SK-N-SH treated with all-trans-retinoic acid at 6 μM for 48 hours (cell line): ENCODE data around the gene C8B.

Source experiments
- ATAC-seq: fragments of 200-7000 bp; cut with Tn5 transposase; 3 replicates; pipeline ENCODE4 v1.9.1; 2020; ENCODE audit warnings: mild to moderate bottlenecking, moderate library complexity
- ARNTL ChIP-seq: fragments of 450-650 bp; formaldehyde crosslinking; IDR thresholded peaks from 2 replicates; pipeline ENCODE4 v1.5.0; 2020; ENCODE audit warnings: low read depth, mild to moderate bottlenecking, moderate library complexity, borderline replicate concordance
- BACH2 ChIP-seq: fragments of 250-450 bp; sonication (Bioruptor Pico); IDR thresholded peaks from 2 replicates; pipeline ENCODE4 v1.9.0; 2021; ENCODE audit warnings: mild to moderate bottlenecking, borderline replicate concordance
- CREB5 ChIP-seq: fragments of 250-450 bp; sonication (Bioruptor Pico); IDR thresholded peaks from 2 replicates; pipeline ENCODE4 v1.5.1; 2020; ENCODE audit warnings: low read depth, mild to moderate bottlenecking, moderate library complexity
- CSDC2 ChIP-seq: fragments of 250-450 bp; sonication (Bioruptor Pico); IDR thresholded peaks from 2 replicates; pipeline ENCODE4 v1.5.0; 2020; ENCODE audit warnings: mild to moderate bottlenecking, moderate library complexity
- CSRNP3 ChIP-seq: fragments of 250-450 bp; sonication (Bioruptor Pico); IDR thresholded peaks from 2 replicates; pipeline ENCODE4 v1.5.1; 2021; ENCODE audit warnings: mild to moderate bottlenecking, moderate library complexity
- ISL1 ChIP-seq: fragments of 250-450 bp; sonication (Bioruptor Pico); IDR thresholded peaks from 2 replicates; pipeline ENCODE4 v2.1.2; 2022; ENCODE audit warnings: mild to moderate bottlenecking, moderate library complexity
- OSR1 ChIP-seq: fragments of 250-450 bp; sonication (Bioruptor Pico); IDR thresholded peaks from 2 replicates; pipeline ENCODE4 v1.8.0; 2022; ENCODE audit warnings: moderate library complexity, mild to moderate bottlenecking, inconsistent platforms
- PPARA ChIP-seq: fragments of 250-450 bp; sonication (Bioruptor Pico); IDR thresholded peaks from 2 replicates; pipeline ENCODE4 v1.5.0; 2020; ENCODE audit warnings: mild to moderate bottlenecking, borderline replicate concordance
- RARB ChIP-seq: fragments of 250-450 bp; sonication (Bioruptor Pico); IDR thresholded peaks from 2 replicates; pipeline ENCODE4 v1.8.0; 2021; ENCODE audit warnings: mild to moderate bottlenecking, moderate library complexity
- SNAI2 ChIP-seq: fragments of 250-450 bp; sonication (Bioruptor Pico); IDR thresholded peaks from 2 replicates; pipeline ENCODE4 v1.5.0; 2020; ENCODE audit warnings: mild to moderate bottlenecking, moderate library complexity
- TCF4 ChIP-seq: fragments of 250-450 bp; sonication (Bioruptor Pico); IDR thresholded peaks from 2 replicates; pipeline ENCODE4 v1.8.0; 2021; ENCODE audit warnings: mild to moderate bottlenecking, moderate library complexity, borderline replicate concordance
- TOX ChIP-seq: fragments of 250-450 bp; sonication (Bioruptor Pico); IDR thresholded peaks from 2 replicates; pipeline ENCODE4 v1.8.0; 2021; ENCODE audit warnings: mild to moderate bottlenecking, moderate library complexity, borderline replicate concordance
- TSHZ2 ChIP-seq: fragments of 250-450 bp; sonication (Bioruptor Pico); IDR thresholded peaks from 2 replicates; pipeline ENCODE4 v1.5.0; 2020; ENCODE audit warnings: mild to moderate bottlenecking, moderate library complexity
- ZFP3 ChIP-seq: fragments of 250-450 bp; sonication (Bioruptor Pico); IDR thresholded peaks from 2 replicates; pipeline ENCODE4 v1.5.0; 2020; ENCODE audit warnings: mild to moderate bottlenecking, moderate library complexity
- ZNF70 ChIP-seq: fragments of 450-650 bp; formaldehyde crosslinking; IDR thresholded peaks from 2 replicates; pipeline ENCODE4 v1.5.0; 2020; ENCODE audit warnings: mild to moderate bottlenecking, moderate library complexity

The C8B gene

GRCh38 chr1:57007948-57008347 is 42.1 kb upstream of the C8B start (continued):
- no peak for TF ChIP-seq CSRNP3 (CRISPR knock-in tag)

- ATAC-seq, result no peak
- TF ChIP-seq TOX (CRISPR knock-in tag), result no peak
- peak; percentile 80; the same call in 1 of the 2 replicates for TF ChIP-seq TCF4 (CRISPR knock-in tag)
- no peak for TF ChIP-seq ARNTL (CRISPR knock-in tag)
- no peak for TF ChIP-seq ZFP3
These were observed 41.7 kb upstream of the C8B start for GRCh38 chr1:57007472-57007871.

GRCh38 chr1:57003398-57004139 is 37.8 kb upstream of the C8B start:
- no peak for ATAC-seq
- no peak for TF ChIP-seq TSHZ2
- no peak for TF ChIP-seq OSR1 (CRISPR knock-in tag)
- no peak for TF ChIP-seq SNAI2
- TF ChIP-seq ZNF70 (CRISPR knock-in tag), result no peak
- TF ChIP-seq RARB (CRISPR knock-in tag), result no peak
- TF ChIP-seq CREB5 (CRISPR knock-in tag), result no peak
- TF ChIP-seq ISL1 (CRISPR knock-in tag), result no peak
- no peak for TF ChIP-seq PPARA (CRISPR knock-in tag)
- no peak for TF ChIP-seq CSDC2 (CRISPR knock-in tag)
- TF ChIP-seq ARNTL (CRISPR knock-in tag), result no peak
- TF ChIP-seq TCF4 (CRISPR knock-in tag), result no peak
- no peak for TF ChIP-seq ZFP3

GRCh38 chr1:56995414-56996100 is 29.7 kb upstream of the C8B start:
- no peak for ATAC-seq

More at GRCh38 chr1:56995414-56996100, 29.7 kb upstream of the C8B start:
- TF ChIP-seq TSHZ2, result no peak
- no peak for TF ChIP-seq BACH2 (CRISPR knock-in tag)
- no peak for TF ChIP-seq ISL1 (CRISPR knock-in tag)
- no peak for TF ChIP-seq CSRNP3 (CRISPR knock-in tag)
